Globus pallidus (tissue), 1 donor: ENCODE data around the gene LAMA3.
"Not testable (repeated sequence)": the region's sequence is repeated elsewhere in the genome, so short reads cannot be mapped to it uniquely, and the experiment has no call there.

Experiments
- DNase-seq: peaks from one replicate; pipeline ENCODE4 v3.0.0-alpha.2; 2015; ENCODE audit warnings: low spot score

The LAMA3 gene

GRCh38 chr18:23703057-23703986 is 14.1 kb downstream of the LAMA3 start:
- DNase-seq: no peak

DNA sequence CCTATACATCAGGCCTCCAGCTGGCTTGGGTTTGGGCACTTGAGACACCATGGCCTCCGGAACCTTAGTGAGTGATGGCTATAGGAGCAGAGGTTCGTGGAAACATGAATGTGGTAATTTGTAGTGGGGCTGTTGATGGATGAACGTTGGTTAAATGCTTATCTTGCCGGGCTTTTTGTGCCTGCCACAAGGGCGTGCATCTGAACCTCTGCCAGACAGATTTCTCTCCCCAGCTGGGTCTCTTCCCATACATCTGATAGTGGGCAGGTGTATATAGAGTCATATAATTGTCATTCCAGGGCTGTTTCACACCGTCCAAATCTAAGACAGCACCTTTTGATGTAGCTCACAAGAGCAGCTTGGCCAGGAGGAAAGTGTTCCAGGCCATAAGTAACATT is 14.7 kb downstream of the LAMA3 start:
- no peak for DNase-seq

- DNase-seq: no peak
Measured at GRCh38 chr18:23704806-23705205, 15.6 kb downstream of the LAMA3 start.

- no peak for DNase-seq
Measured at GRCh38 chr18:23706971-23707640, 17.9 kb downstream of the LAMA3 start.

DNA sequence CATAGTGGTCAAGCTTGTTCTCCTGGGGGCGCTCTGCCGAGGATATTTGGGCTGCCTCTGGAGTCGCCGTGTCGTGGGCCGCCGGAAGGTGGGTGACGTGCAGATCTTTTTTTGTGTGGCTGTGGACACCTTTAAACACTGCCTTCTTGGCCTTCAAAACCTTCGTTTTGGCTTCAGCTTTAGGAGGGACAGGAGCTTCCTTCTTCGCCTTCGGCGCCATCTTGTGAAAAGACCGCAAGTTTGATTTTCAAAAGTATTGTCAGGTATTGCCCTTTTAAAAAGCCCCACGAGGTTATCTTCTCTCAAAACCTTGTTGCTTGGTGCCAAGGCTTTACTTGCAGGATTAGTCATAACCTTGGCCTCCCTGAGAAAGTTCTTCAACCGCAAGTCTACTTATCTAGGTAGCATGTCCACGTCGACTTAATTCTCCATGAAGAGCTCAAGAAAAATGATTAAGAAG is 20.8 kb downstream of the LAMA3 start:
- no peak for DNase-seq

DNA sequence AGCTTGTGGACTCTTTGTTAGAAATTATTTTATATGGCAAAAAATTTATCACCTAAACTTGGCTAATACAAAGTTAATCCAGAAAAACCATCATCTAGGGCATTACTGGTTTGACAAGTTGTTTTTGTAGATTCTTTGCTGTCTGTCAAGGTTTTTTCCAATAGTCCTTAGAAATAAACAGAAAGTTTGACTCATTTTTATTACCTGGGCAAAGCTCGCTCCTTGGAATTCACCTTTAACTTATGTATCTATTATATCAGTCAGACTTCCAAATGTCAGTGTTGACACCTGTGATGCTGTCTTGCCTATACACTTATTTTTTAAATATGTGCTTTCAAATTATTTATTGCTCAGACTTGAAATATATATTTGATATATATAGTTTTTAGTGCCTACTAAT is 21.7 kb downstream of the LAMA3 start:
- no peak for DNase-seq

DNA sequence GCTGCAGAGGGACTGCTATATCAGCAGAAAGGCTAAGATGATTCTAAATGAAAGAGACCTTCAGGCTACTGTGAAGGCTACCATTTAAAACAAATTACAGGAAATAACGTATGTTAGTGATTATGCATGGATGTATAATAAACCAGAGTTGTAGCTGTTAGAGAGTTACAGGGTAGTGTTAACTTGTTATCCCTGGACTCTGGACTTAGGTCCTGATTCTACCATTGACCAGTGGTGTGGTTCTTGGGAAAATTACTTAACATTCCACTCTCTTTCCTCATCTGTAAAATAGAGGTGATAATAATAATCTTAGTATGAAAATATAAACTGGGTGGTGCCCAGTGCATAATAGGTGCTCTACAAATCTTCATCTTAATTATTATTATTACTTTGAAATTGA is 22.2 kb downstream of the LAMA3 start:
- DNase-seq: no peak

DNA sequence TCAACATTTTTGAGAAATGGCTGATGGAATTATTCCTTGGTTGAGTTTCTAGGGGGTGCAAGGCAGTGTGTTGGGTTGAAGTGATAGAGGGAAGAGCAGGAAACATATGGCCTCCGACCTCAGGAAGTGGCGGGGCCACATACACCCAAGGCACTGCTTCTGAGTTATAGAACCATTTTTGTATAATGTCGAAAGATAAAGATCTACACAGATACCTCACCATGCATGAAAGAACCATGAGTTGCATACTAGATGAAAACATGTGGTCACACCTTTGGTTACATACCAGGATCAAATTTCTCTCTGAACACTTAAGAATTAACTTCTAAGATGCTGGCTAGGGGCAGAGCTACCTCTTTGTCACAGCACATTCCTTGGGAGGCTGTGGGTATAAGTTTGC is 23.2 kb downstream of the LAMA3 start:
- no peak for DNase-seq

GRCh38 chr18:23714576-23714975 is 25.3 kb downstream of the LAMA3 start:
- no peak for DNase-seq

DNA sequence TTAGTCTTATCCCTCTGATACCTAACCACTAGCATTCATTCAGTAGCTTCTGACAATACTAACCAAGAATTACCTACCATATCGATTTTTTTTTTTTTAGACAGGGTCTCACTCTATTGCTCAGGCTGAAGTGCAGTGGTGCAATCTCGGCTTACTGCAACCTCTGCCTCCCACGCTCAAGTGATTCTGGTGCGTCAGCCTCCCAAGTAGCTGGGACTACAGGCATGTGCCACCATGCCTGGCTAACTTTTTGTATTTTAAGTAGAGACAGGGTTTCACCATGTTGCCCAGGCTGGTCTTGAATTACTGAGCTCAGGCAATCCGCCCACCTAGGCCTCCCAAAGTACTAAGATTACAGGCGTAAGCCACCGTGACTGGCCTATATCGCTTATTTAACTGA is 26.8 kb downstream of the LAMA3 start:
- DNase-seq: not testable (repeated sequence)

DNA sequence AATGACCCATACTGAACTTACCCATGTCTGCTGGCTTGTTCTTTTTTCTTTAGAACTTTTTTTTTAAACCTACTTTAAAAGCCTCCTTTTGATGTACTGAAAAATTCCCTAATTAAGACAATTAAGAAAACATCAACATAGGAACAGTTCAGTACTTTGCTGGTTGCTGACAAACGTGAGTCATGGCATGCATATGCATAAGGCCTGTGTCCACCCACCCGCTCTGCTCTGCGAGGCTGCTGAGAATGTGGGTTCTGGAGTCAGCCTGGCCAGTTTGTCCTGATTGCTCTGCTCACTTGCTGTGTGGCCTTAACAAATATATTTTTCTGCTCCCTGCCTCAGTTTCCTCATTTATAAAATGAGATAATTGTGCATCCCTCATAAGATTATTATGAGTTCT is 27.3 kb downstream of the LAMA3 start:
- no peak for DNase-seq

DNA sequence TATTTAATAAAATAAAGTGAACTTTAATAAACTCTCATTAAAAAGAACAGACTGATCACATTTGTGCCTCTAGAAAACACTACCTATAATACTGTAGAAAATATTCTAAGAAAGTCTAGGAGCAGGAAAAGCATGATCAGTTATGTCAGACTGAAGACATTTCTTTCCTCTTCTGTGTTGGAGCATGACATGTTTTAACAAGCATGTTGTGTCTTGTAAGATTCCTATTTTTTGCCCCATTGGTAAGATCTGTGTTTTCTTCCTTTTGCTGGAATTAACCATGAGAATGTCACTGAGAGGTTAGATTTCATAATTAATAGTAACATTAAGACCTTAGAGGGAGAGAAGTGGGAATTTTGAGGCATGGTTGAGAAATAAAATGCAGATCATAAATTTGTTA is 27.7 kb downstream of the LAMA3 start:
- DNase-seq: no peak

DNA sequence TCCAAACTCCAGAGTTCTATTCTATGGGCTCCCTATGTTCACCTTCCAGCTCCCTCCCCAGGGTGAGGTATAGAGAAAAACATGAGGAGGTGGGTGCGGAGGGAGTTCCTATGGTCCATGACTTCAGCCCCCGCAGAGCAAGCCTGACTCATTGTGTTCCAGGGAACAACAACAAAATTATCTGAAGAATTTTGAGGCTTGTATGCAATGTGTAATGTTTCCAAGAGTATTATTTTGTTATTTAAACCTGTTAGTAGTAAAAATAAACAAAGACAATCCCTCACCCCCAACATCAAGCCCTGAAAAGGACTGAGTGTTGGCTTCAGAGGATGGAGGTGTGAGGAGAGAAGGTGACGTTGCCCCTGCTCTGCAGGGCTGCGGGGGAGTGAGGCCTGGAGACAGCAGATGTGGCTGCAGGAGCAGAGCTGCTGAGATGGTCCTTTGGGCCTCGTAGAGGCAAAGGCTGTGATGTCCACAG is 29.0 kb downstream of the LAMA3 start:
- DNase-seq: no peak

DNA sequence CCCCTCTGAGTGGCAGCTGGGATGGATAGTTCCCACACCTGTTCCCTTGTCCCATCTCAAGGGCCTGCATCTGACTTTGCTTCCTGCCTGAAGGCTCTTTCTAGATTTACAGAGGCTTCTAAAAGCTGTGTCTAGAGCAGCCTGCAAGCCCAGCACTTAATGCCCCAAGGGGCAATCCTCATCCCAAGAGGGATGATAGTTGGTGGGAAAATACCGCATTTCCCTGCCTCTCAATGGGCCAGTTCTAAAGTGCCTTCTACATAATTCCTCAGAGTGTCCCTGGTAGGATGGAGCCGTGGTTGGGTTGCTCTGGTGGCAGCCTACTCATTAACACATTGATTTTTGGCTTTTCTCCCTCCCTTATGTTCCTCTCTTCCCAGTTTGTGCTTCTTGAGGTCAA is 29.5 kb downstream of the LAMA3 start:
- DNase-seq: no peak

DNA sequence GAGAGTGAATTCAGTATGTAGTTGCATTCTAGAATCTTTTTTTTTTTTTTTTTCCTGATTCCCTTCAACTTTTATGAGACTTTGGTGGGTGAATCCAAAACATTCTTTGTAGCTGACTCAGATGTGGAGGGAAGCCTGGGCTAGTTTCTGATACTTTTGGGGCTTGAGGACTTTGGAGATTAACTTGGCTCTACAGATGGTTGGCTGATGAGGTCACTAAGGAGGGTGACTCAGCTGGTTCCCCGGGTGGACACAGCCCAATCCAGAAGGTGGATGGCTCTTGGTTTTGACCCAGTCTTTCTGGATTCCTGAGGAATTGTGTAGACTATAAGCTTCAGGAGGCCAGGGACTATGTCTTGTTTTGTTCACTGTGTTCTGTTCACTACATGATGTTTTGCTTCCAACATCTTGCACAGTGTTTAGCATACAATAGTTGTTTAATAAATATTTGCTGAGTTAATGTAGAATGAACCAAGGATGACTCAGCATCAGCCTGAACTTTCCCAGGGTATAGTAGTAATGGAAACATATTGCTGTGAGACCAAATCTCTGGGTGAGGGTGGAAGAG is 30.5 kb downstream of the LAMA3 start:
- DNase-seq: no peak

DNA sequence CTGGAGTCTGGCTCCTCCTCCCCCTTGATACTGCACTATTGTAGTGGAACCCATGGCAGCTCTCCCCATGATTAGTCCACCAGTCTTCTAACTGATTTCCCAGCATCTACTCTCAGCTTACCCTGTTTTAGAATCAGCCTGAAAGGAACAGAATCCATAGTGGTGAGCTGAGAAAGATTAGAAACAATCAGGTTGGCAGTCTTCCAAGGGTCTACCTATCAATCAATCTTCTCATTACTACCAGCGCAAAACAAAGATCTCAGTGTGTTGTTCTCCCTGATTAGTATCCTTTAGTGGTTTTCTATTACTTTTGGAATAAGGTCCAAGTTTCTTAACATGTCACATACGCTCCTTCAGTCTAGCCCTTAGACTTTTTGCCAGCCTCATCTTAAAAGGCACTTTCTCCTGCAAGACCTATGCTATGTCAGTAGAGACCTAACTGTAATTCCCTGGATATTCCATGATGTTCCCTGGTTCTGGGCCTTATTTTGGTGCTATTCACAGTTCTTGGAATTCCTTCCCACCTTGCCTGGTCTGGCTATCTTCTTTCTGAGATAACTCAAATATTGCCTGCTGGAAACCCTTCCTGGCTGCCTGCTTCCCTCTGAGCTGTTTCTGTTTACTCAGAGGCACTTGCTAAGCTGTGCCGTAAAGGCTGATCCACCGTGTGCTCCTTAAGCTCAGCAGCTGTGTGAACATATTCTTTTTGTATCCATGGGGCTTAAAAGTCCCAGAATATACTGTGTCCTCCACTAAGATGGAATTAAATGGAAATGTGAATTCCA is 32.6 kb downstream of the LAMA3 start:
- DNase-seq: no peak

GRCh38 chr18:23722646-23723045 is 33.4 kb downstream of the LAMA3 start:
- DNase-seq: no peak

DNA sequence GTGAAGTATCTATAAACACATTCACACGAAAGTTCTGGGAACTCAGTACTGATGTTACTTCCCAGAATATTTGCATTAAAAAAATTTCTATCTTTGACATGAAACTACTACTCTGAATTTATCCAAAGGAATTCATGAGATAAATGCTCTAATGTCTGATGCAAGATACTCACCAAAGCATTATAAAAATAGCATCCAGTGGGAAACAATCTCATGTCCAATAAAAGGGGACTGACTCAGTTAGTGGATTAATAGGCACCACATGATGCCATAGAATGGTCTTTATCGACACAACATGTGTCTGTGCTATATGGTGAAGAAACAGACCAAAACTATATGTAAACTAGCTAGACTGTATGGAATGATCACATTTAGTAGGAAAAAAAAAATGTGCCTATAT is 33.9 kb downstream of the LAMA3 start:
- DNase-seq: no peak

DNA sequence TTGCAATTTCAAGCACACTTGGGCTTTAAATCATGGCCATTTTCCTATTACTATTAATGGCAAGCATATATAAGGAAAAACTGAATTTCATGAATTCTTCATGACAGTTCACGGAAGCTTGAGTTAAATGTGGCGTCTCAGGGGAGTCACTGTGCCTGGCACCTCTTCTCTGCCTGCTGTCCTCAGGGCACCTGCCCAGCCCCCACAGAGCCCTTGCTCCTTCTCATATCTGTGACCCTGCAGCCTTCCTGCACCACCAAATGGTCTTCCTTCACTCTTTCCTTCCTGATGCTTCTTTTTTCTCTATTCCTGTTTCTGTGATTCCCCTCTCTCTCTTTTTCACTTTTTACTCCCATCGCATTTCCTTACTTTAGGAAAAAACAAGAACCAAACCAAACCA is 35.4 kb downstream of the LAMA3 start:
- no peak for DNase-seq

- DNase-seq: no peak
Measured at GRCh38 chr18:23725351-23725750, 36.1 kb downstream of the LAMA3 start.

- no peak for DNase-seq
Measured at GRCh38 chr18:23725827-23726661, 36.8 kb downstream of the LAMA3 start.
